ENCODE results near the gene TAS2R5.
A peak's percentile ranks its signal among the peaks of the same experiment; 100 is the strongest.
"Not testable (repeated sequence)": the region's sequence is repeated elsewhere in the genome, so short reads cannot be mapped to it uniquely, and the experiment has no call there.

Gene TAS2R5

DNA sequence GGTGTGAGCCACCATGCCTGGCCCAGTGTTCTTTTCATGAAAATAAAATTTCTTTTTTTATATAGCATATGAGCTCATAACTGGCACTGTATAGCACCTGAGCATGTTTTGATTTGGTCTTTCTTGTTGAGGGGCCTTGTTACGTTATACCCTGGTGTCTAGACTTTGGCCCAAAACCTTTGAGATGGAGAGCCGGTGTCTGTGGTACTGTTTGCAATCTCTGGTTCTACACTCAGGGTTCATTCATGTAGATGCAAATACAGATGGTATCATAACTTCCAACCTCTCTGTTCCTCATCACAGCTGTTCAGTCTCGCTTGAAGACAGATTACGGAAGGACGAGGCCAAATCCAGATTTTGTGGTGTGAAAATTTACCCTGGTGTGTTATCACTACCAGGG, at the start of gene TAS2R5:
TSS of gene TAS2R5 (plus strand) at position 301 of the 400 bp plus-strand sequence. CDS start 145 bp downstream, outside the sequence.
- no peak for DNase-seq (ENCODE audit: low spot score)

DNA sequence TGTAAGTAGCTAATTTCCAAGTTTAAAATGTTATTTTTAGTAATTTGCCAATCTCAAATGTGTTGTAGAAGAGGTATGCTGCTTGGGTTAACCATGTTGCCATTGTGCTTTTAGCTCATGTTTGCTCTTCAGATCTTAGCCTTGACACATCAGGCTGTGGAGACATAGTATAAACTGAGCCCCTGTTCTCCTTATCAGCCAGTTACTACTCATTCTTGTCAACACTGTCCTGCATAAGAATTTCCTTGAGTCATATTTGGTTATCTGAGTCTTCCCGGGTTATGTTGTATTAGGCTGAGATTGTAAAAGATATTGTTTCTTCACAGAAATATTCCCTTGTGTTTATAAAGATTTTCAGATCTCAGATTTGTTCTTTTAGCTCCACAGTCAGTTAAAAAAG, 47.8 kb upstream of the TAS2R5 start:
- no peak for DNase-seq (ENCODE audit: low spot score)

DNA sequence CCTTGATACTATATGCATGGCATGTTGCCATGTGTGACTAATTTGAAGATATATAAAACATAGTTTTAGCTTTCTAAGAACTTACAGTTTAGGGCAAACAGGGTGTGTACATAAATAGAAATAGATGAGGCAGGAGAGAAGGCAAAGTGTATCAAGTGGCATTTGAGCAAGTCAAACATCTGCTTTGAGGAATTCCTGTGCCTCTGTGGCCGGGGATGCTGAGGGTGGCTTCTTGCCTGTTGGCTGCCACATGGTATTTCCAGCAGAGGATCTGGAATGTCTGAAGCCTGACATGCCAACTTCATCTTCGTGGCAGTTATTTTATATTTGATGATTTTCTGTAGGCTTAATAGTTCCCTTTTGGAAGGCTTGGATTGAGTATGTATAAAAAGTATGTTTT, 45.9 kb upstream of the TAS2R5 start:
- no peak for DNase-seq (ENCODE audit: low spot score)

DNA sequence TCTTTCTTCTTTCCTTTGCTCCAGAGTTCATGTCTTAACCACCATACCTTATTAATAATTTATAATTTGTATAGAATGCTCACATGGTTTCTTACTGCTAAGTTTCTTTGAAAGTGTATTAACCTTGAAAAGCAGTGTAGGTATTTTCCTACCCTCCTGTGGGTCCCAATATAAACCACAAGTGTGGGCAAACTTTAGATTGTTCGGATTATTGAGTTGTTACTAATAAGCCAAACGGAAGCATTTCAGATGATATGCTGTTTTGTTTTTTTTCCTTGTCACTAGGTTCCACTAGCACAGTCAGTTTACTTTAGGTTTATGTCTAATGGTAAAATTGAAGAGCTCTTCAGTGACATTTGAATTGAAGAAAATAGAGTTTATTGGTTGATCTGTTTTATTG, 41.6 kb upstream of the TAS2R5 start:
- DNase-seq (ENCODE audit: low spot score): no peak

DNA sequence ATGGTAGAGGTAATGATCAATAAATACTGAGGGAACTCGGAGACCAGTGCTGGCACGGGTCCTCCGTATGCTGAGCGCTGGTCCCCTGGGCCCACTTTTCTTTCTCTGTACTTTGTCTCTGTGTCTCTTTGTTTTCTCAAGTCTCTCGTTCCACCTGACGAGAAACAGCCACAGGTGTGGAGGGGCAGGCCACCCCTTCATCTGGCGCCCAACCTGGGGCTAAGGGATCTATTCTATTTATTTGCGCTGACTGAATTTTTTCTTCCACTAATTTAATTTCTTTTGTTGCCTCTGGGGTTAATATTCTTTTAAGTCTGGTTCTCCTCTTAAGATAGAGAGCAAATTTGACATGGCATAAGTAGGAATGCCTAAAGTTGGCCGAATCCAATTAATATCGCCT, 38.1 kb upstream of the TAS2R5 start:
- not testable (repeated sequence) for DNase-seq (ENCODE audit: low spot score)

DNA sequence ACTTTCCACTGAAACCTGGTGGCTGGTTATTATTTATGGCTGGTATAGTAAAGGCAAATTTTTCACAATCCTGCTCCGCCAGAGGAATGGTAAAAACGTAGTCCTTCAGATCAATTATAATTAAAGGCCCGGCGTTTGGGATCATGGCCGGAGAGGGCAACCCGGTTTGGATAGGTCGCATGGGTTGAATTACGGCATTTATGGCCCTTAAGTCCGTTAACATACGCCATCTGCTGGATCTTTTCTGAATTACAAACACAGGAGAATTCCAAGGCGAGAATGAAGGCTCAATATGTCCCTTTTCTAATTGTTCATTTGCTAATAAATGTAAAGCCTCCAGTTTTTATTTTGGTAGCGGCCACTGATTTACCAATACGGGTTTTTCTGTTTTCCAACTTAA, 37.4 kb upstream of the TAS2R5 start:
- no peak for DNase-seq (ENCODE audit: low spot score)

DNA sequence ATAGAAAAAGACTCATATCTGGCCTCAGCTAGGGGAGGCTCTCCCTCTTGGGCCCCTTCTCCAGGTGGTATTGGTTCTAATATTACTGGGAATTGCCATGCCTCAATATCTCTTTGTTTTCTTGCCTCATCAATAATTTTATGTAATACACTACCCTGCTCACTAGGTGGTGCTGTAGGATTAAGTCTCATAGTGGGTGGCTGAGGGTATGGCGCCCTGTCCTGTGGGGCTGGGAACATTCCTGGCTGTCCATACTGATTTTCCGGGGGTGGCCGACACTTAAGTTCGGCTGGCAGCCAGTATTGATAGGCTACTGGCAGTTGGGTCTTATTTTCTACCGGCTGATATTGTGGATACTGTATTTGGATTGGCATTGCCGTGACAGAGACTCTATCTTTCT, 35.1 kb upstream of the TAS2R5 start:
- no peak for DNase-seq (ENCODE audit: low spot score)

GRCh38 chr7:141763797-141764196, 26.2 kb upstream of the TAS2R5 start, which contains the start of gene TAS2R3:
Gene TAS2R3 (plus strand): TSS chr7:141764097. CDS start chr7:141764159, 62 bp downstream.
- DNase-seq (ENCODE audit: low spot score): no peak

GRCh38 chr7:141770083-141770583, 19.9 kb upstream of the TAS2R5 start:
- DNase-seq (ENCODE audit: low spot score): not testable (repeated sequence)

DNA sequence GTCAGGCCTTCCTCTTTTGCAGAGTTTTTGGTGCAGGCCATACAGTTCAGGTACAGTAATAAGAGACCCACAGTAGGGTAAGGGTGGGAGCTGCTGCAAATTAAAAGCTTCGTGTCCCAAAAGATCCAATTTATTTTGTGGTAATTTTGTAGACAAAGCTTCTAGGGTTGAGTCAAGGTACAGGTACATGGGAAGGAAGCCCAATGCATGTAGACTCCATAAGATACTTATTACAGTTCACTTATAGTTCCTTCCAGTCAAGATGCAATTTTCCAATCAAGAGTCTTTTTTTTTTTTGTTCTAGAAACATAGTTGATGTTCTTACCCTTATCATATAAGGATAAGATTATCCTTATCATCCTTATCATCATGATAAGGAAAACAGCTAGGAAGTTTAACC, 13.6 kb upstream of the TAS2R5 start, which contains the start of gene TAS2R4:
TSS of gene TAS2R4 (plus strand) at position 301 of the 400 bp plus-strand sequence. CDS start 1,815 bp downstream, outside the sequence.
- DNase-seq (ENCODE audit: low spot score): no peak

GRCh38 chr7:141785706-141786552, 4.1 kb upstream of the TAS2R5 start:
- peak; percentile 63 for DNase-seq (ENCODE audit: low spot score)

DNA sequence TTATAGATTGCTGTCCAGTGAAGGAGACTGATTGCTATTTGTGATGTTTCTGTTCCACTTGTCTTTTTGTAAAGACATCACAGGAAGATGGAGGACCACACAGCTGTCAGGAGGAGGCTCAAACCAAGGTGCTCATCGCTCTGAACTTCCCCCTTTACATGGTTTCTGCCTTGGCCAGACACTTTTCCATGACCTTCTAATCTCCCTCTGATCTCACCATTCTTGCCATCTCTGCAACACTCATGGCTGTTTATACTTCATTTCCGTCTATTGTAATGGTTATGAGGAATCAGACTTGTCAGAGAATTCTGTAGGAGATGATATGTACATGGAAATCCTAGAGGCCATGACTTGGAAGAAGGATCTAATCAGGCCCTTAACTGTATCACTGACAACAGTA, 1.7 kb upstream of the TAS2R5 start:
- DNase-seq (ENCODE audit: low spot score): no peak

DNA sequence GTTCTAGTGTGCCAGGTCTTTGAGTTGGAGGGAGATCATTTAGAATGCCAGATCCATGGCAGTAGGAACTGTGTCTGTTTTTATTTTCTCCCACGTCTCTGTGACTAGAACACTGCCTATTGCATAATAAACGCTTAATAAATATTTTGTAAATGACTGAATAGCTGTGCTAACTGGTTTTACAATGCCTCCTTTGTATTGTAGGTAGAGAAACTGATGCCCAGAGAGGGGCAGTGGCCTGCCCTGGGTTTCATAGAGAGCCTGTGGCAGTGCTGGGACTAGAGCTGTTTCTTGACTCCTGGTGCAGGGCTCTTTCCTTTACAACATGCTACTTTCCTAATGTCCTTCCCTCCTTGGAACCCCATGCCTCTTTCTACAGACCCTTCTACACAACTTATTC, 2.5 kb downstream of the TAS2R5 start:
- DNase-seq (ENCODE audit: low spot score): no peak

DNA sequence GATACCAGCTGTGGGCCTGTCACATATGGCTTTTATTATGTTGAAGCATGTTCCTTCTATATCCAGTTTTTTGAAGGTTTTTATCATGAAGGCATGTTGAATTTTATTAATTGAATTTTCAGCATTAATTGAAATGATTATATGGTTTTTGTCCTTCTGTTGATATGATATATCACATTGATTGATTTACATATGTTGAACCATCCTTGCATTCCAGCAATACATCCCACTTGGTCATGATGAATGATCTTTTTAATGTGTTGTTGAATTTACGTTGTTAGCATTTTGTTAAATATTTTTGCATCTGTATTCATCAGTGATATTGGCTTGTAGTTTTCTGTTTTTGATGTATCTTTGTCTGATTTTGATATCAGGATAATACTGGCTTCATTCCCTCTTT, 30.1 kb downstream of the TAS2R5 start:
- no peak for DNase-seq (ENCODE audit: low spot score)

DNA sequence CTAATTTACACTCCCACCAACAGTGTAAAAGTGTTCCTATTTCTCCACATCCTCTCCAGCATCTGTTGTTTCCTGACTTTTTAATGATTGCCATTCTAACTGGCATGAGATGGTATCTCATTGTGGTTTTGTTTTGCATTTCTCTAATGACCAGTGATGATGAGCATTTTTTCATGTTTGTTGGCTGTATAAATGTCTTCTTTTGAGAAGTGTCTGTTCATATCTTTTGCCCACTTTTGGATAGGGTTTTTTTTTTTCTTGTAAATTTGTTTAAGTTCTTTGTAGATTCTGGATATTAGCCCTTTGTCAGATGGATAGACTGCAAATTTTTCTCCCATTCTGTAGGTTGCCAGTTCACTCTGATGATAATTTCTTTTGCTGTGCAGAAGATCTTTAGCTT, 32.4 kb downstream of the TAS2R5 start:
- not testable (repeated sequence) for DNase-seq (ENCODE audit: low spot score)

- DNase-seq (ENCODE audit: low spot score): no peak
Measured at GRCh38 chr7:141837683-141838082, 47.7 kb downstream of the TAS2R5 start.

DNA sequence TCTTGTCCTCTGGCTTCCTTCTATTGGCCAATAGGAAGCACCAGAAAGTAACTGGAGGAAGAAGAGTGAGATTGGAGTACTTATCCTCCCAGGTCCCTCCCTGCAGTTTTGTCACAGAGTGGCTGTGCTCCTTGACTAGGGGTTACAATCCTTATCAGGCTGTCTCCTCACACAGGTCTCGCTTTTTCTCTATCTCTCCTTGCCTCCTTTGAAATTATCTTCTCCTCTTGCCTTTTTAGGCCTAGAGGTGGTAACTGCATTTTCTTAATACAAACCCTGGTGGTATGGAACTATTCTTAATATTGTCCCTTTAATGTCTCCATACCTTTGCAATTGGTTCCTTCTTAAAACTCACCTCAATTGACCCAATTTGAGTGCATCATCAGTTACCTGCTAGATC, 48.6 kb downstream of the TAS2R5 start:
- DNase-seq (ENCODE audit: low spot score): no peak

- no peak for DNase-seq (ENCODE audit: low spot score)
Measured at GRCh38 chr7:141839256-141839655, 49.2 kb downstream of the TAS2R5 start.

DNA sequence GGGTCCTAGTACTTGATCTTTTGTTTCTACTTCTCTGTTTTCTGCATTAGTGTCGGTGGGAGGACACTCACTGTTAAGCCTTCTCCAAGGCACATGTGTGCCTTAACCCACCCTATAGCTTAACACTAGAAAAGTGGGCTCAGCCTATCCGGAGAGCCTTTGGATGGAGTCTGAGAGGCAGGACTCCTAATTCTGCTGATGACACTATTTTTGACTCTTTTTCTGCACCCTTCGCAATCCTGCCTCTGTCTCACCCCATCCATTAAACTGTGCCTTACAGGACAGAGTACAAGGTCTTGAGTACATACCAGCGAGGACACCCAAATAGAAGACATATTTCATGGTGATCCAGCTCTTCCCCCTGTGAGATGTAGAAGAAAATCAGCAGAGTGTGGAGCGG, 50.7 kb downstream of the TAS2R5 start:
- no peak for DNase-seq (ENCODE audit: low spot score)

All from globus pallidus (tissue), 1 donor.